Upper lobe of left lung (tissue), 4 donors: ENCODE results near the gene GPR27.

Experiments used
- CTCF ChIP-seq, 6 experiments: fragments of 450-650 bp in 4 of 6; fragments of 200-600 bp in 2 of 6; sonication (generic) in 2 of 6; IDR thresholded peaks; one replicate each; pipeline ENCODE4 v1.5.1; 2016 to 2019; ENCODE audit warnings: antibody characterized with exemption in 6 of 6
- POLR2A ChIP-seq, 4 donors: fragments of 450-650 bp; IDR thresholded peaks; one replicate each; pipeline ENCODE4 v1.5.1; 2016 to 2017; ENCODE audit warnings: antibody characterized with exemption in 4 of 4, mild to moderate bottlenecking in 2 of 4

- TF ChIP-seq CTCF (IDR thresholded peaks at IDR 0.05) (no peak), POLR2A (IDR thresholded peaks at IDR 0.05) (no peak)
Observed at GRCh38 chr3:71724171-71724453, 29.5 kb upstream of the GPR27 start.
